HG03196 (cell line): ENCODE measurements around the gene COL18A1.

Source experiments
- ATAC-seq: cut with Tn5 transposase; IDR thresholded peaks from one replicate; pipeline ENCODE4 v1.9.1; 2021; ENCODE audit not compliant: unreplicated experiment

COL18A1 gene

GRCh38 chr21:45452696-45453307 lies 47.8 kb downstream of the COL18A1 start:
- ATAC-seq: no peak

DNA sequence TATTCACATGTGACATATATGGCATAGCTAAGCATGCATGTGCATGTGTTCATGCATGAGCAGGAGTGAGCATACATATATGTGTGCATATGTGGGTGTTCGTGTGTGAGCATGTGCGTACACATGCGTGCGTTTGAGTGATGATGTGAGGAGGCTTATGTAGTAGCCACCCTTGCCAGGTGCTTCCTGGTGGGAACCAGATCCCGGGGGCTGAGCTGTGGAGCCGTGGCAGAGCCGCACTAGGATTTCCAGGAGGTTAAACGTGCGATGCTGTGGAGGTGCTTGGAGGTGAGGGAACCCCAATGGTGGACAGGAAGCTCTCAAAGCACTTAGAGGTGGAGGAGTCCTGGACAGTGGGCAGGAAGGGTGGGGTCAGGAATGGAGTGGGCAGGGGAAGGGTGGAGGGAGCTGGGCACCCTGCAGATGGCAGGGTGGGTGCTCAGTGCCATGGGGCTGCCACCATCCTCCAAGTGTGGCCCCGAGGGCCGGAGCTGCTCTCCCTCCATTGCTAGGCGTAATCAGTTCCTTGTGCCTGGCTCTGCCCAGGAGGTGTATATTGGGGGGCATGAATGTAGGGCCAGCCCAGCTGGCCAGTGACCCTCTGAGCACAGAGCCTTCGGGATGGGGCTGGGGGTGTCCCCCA lies 48.5 kb downstream of the COL18A1 start:
- ATAC-seq: no peak

DNA sequence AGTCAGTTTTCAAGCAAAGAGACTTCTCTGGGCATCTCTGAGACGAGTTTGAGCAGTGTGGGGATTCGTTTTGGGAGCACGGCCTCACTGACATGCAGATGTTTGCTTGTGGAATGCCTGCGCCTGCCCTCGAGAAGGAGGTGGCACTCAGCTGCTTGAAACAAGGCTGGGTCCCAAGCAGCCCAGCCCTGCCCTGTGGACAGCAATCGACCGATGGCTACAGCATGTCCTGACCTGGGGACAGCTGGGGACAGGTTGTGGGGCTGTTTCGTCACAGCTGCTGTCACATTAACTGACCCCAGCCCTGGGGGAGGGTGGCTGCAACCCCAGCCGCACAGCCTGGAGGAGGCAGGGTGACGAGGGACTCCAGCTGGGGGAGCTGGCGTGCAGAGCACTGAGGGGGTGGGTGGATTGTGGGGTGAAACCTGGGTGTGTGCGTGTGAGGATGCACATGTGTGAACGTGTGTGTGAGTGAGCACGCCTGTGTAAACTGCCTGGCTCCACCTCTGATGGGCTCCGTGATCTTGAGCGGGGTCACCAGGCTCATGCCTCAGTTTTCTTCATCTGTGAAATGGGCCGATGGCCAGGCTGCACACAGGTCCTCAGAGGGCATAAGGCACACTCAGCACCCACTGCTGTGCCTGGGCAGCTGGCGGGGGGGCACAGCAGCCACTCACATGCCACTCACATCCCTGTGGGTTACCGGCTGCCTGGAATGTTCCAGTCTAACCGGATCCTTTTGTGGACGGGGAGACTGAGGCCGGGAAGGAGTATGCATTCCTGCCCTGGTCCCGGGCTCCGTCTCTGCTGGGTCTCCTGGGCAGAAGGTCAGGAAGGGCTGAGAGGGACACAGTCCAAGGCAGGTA lies 49.3 kb downstream of the COL18A1 start:
- ATAC-seq: no peak

- ATAC-seq: no peak
Observed at GRCh38 chr21:45454926-45455673, 50.1 kb downstream of the COL18A1 start.

DNA sequence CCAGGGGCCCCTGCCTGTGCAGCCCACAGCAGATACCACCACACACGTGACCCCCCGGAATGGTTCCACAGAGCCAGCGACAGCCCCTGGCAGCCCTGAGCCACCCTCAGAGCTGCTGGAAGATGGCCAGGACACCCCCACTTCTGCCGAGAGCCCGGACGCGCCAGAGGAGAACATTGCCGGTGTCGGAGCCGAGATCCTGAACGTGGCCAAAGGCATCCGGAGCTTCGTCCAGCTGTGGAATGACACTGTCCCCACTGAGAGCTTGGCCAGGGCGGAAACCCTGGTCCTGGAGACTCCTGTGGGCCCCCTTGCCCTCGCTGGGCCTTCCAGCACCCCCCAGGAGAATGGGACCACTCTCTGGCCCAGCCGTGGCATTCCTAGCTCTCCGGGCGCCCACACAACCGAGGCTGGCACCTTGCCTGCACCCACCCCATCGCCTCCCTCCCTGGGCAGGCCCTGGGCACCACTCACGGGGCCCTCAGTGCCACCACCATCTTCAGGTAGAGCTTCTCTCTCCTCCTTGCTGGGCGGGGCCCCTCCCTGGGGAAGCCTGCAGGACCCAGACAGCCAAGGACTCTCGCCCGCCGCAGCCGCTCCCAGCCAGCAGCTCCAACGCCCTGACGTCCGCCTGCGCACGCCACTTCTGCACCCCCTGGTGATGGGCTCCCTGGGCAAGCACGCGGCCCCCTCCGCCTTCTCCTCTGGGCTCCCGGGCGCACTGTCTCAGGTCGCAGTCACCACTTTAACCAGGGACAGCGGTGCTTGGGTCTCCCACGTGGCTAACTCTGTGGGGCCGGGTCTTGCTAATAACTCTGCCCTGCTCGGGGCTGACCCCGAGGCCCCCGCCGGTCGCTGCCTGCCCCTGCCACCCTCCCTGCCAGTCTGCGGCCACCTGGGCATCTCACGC lies 51.0 kb downstream of the COL18A1 start:
- no peak for ATAC-seq

DNA sequence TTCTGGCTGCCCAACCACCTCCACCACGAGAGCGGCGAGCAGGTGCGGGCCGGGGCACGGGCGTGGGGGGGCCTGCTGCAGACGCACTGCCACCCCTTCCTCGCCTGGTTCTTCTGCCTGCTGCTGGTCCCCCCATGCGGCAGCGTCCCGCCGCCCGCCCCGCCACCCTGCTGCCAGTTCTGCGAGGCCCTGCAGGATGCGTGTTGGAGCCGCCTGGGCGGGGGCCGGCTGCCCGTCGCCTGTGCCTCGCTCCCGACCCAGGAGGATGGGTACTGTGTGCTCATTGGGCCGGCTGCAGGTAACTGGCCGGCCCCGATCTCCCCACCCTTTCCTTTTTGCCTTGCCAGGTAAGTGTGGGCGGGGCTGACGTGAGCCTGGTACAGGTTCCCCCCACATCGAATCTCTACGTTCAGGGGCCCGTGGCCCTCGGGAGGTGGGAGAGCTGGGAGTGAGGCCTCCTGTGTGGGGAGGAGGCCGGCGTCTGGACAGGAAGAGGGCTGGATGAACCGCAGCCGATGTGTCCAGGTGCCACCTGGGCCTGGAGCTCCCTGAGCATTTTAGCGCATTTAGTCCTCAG lies 51.7 kb downstream of the COL18A1 start:
- ATAC-seq: no peak

GRCh38 chr21:45457161-45457831 lies 52.3 kb downstream of the COL18A1 start:
- ATAC-seq: no peak

DNA sequence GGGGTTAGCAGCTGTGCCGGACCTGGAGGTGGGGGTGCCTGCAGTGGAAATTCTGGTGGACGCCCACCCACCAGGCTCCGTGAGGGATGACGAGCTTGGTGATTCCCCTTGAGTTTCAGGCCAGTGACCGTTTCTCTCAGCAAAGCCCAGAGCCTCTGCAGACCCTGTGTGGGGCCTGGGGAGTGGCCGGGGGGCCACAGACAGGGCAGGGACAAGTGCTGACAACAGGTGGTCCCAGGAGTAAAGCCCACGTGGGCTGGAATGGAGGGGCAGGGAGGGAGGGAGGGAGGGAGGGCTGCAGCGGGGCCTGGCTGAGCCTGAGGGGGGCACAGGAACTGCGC lies 52.8 kb downstream of the COL18A1 start:
- no peak for ATAC-seq

DNA sequence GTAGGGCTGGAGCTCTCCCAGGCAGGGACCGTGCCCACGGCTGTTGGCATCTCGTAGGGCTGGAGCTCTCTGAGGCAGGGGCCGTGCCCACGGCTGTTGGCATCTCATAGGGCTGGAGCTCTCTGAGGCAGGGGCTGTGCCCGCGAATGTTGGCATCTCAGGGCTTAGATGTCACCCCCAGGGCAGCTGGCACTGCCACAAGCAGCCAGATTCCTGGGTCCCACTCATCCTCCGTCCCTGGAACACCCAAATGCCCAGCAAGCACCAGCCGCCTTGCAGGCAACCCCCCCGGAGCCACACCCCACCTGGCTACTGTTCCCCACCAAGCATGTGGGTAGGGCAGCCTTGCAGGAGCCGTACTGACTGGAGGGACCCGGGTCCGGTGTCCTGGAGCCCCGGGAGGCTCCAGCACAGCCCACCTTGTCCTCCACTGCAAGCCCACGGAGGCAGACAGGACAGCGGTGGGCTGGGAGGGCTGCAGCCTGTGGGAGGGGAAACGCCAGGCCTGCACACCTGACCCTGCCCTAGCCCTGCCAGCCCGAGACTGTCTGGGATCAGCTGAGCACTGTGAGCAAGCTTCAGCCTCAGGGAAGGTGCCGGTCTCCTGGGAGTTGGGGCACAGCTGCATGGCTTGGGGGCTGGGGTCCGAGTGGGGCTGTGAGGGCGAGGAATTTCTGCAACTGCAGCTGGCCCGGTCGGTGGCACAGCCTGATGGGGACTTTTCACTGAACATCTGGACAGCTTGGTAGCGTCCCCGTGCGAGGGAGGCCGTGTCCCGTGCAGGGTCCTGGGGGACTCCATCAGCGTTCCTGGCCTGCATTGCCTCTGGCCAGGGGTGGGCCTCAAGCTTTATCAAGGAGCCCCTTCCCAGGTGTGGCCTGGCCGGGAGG lies 53.6 kb downstream of the COL18A1 start:
- ATAC-seq: no peak

DNA sequence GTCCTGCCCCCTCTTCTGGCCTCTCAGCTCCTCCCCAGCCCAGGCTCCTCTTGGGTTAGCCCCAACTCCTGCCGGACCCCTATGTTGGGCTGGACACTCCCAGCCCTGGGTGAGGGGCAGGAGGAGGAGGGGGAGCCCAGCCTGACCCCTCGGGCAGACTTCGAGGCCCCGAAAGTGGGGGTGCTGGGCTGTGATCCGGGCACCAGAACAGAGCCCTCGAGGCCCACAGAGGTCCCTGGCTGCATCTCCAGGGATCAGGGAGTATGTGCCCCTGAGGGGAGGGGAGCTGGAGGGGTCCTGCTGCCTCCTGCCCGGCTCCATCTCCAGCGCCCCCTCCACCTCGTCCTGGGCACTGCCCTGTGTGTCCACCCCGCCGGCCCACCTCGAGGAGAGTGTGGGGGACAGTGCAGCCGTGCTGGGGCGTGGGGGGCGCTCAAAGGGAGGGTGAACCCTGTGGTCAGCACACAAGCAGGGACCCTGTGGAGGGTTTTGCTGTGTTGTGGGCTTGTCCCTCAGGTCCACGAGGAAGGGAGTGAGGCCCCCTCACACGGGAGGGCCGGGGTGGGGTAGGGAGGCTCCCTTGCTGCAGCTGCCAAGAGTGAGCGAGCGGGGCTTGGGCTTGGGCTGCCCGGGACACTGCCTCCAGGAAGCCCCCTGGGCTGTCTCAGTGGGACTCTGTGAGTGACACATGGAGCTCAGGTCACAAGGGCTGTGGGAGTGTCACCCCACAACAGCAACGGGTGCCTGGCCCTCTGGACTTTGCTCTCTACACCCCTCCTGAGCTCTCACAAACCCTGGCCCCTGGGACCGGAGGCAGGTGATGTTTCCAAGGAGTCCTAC lies 54.4 kb downstream of the COL18A1 start:
- ATAC-seq: no peak

DNA sequence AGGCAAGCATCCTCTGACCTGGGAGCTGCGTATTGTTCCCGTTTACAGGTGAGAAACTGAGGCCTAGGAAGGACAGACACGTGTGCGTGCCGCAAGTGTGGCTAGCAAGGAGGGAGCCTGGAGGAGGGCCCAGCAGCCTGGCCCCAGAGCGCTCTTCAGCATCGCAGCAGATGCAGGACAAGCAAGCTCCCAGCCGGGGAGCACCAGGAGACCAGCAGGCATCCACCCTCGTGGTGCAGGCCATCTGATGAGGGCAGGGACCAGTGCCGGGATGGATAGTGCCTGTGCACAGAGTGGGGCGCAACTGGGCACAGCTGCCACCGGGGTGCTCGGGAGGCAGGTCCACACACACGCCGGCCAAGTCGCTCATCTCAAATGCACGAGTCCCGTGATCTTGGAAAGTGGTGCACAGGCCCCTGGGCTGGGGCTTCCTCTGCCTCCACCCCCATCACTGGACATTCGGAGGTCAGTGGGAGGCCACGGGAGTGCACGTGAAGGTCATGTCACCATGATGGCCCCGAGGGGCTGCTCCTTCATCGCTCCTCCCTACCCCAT lies 55.1 kb downstream of the COL18A1 start:
- ATAC-seq: no peak

DNA sequence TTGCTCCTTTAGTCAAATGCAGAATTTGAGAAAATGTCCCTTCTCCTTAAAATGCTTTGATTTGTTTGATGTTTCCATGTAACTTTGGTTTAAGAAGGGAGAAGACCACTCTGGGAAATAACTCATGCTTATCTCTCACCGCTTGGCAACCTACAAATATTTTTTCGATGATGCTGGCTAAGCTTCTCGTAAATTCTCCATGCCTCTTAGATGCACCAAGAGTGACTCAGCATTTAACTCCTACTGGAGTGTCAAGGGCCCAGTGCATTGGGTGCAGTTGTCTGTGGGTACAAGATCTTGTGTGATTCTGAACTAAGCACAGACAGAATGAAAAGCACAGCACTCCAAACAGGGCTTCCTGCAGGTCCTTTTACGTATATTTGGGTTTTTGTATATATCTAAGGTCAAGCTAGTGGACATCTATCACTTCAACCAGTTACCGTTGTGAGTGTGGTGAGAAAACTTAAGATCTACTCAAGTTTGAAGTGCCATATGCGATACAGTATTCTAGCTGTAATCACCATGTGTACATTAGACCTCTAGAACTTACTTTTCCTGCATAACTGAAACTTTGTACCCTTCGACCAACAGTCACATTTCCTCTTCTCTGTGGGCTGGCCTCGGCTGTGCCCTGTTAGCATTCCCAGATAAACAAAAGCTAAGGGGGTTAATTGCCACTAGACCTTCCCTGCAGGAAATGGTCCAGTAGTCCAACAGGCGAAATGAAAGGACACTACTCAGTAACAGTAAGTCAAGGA lies 55.8 kb downstream of the COL18A1 start:
- ATAC-seq: no peak

DNA sequence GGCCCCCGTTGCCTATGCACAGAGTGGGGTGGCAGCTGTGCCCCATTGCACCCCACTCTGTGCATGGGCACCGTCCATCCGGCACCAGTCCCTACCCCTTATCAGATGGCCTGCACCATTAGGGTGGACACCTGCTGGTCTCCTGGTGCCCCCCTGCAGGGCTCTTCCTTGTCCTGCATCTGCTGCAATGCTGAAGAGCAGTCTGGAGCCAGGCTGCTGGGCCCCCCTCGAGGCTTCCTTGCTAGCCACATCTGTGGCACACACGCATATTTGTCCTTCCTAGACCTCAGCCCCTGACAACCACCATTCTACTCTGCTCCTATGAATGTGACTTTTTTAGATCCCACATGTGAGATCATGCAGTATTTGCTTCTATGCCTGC lies 56.4 kb downstream of the COL18A1 start:
- ATAC-seq: no peak

DNA sequence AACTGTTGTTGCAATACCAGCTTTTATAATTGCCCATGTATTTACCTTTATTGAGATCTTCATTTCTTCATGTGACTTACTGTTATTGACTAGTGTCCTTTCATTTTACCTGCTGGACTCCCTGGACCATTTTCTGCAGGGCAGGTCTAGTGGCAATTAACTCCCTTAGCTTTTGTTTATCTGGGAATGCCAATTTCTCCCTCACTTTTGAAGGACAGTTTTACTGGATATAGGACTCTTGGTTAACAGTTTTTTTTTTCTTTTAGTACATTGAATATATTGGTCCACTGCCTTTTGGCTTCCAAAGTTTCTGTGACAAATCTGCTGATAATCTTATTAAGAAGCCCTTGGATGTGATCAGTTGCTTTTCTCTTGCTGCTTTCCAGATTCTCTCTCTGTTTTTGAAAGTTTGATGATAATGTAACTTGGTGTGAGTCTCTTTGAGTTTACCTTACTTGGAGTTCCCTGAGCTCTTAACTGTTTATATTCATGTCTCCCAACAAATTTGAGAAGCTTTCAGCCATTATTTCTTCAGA lies 56.9 kb downstream of the COL18A1 start:
- no peak for ATAC-seq

DNA sequence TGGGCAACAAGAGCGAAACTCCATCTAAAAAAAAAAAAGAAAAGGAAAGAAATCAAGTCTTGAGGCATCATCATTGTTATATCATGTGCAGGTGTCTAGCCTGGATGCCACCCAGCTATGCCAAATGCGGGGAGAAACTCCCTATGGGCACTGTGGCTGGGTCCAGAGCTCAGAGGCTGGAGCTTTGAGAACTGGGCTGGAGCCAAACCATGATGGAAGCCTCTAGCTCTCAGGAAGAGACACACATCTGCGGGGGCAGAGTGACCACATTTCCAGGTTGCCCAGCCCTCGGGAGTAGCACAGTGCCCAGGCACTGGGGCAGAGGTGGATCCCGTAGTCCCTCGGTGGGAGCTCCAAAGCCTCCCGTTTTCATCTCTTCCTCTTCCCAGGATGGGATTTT lies 58.9 kb downstream of the COL18A1 start:
- no peak for ATAC-seq

DNA sequence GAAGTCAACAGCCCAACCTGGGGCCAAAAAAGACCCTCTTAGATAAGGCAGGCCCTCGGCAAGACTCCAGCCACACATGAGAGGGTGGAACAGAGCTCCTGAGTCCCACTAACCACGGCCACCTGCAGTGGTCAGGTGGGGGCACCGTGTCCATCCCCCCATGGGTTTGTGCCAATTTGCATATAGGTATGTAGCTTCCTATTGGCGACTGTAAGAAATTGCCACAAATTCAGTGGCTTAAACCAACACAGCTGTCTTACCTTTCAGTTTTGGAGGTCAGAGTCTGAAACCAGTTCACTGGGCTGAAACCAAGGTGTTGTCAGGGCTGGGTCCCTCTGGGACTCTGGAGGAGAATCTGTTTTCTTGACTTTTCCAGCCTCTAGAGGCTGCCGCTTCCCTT lies 59.3 kb downstream of the COL18A1 start:
- ATAC-seq: no peak
